GM19438 (cell line): ENCODE measurements around the gene FANCM.
"Not testable (repeated sequence)": the region's sequence is repeated elsewhere in the genome, so short reads cannot be mapped to it uniquely, and the experiment has no call there.

Source experiments
- ATAC-seq: cut with Tn5 transposase; IDR thresholded peaks from one replicate; pipeline ENCODE4 v1.9.1; 2021; ENCODE audit warnings: low read depth; ENCODE audit not compliant: unreplicated experiment

The FANCM gene

GRCh38 chr14:45214341-45214740 is 78.6 kb downstream of the FANCM start:
- not testable (repeated sequence) for ATAC-seq

- ATAC-seq, result no peak
Observed at GRCh38 chr14:45222485-45223262, 86.9 kb downstream of the FANCM start.

GRCh38 chr14:45227566-45227965 is 91.8 kb downstream of the FANCM start:
- no peak for ATAC-seq

GRCh38 chr14:45238988-45239387 is 103.3 kb downstream of the FANCM start:
- ATAC-seq, result no peak

- no peak for ATAC-seq
Observed at GRCh38 chr14:45242706-45243105, 107.0 kb downstream of the FANCM start.

- ATAC-seq, result no peak
Observed at GRCh38 chr14:45246151-45246550, 110.4 kb downstream of the FANCM start.

- ATAC-seq, result no peak
Observed at GRCh38 chr14:45246691-45247090, 111.0 kb downstream of the FANCM start.

GRCh38 chr14:45247427-45247826 is 111.7 kb downstream of the FANCM start:
- no peak for ATAC-seq

GRCh38 chr14:45249856-45250575 is 114.3 kb downstream of the FANCM start:
- ATAC-seq, result peak; percentile 24
